ENCODE data around the gene YWHAG. TPM values are rescaled to one million over a fixed set of nuclear protein-coding genes. Genes with fewer than 3 reads are reported as not detected.

YWHAG gene
- total and polyA plus RNA-seq, 11 donors: 85.5 to 282 (median 189) TPM

DNA sequence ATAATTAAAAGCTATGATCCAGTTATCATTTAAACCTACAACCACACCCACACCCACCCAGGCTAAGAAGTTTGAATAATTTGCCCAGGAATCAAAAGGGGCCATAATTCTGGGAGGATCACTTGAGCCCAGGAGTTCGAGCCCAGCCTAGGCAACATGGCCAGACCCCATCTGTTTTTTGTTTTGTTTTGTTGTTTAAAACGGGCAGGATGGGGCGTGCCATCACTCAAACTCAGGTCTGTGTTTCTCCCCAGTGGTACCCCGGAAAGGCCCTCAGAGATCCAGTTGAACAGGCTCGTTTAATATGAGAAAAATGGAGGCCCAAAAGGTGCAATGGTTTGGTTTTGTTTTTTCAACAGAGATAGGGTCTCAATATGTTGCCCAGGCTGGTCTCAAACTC, 33.0 kb downstream of the YWHAG start:
- ATAC-seq: no peak

DNA sequence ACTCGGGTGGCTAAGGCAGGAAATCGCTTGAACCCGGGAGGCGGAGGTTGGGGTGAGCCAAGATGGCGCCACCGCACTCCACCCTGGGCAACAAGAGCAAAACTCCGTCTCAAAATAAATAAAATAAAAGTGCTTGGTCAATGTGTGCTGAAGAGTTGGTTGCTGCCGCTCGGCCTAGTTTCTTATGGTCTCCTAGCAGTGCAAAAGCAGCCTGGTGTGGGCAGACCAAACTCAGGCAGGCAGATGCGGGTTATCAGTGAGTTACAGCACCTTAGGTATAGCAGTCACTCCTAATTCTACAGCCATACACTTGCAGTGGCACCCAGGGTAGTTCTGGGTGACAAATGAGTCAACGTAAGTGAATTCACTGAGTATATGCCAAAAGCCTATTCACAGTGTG, 33.7 kb downstream of the YWHAG start:
- H3K4me1 ChIP-seq: peaks cover 0 to 65% (median 32%) of the 10 kb centered on the region in 12 donors
- no peak overlapping the region for H3K4me3 ChIP-seq
- DNase-seq: no peak
- H3K36me3 ChIP-seq: peaks cover 3 to 68% (median 50%) of the 10 kb centered on the region in 9 donors
- WGBS, 4 donors: 90 to 97% (median 96%) methylated on average over 11 of the region's 11 CpGs
- no peak for TF ChIP-seq POLR2A (IDR thresholded peaks at IDR 0.05)
- TF ChIP-seq, protein P1, sequence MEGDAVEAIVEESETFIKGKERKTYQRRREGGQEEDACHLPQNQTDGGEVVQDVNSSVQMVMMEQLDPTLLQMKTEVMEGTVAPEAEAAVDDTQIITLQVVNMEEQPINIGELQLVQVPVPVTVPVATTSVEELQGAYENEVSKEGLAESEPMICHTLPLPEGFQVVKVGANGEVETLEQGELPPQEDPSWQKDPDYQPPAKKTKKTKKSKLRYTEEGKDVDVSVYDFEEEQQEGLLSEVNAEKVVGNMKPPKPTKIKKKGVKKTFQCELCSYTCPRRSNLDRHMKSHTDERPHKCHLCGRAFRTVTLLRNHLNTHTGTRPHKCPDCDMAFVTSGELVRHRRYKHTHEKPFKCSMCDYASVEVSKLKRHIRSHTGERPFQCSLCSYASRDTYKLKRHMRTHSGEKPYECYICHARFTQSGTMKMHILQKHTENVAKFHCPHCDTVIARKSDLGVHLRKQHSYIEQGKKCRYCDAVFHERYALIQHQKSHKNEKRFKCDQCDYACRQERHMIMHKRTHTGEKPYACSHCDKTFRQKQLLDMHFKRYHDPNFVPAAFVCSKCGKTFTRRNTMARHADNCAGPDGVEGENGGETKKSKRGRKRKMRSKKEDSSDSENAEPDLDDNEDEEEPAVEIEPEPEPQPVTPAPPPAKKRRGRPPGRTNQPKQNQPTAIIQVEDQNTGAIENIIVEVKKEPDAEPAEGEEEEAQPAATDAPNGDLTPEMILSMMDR (IDR thresholded peaks at IDR 0.05): no peak
- ATAC-seq: no peak
- peak overlapping the region in 4 of 12 donors; percentile 4 to 80 (median 10) for H3K27ac ChIP-seq
- H3K9me3 ChIP-seq: no peaks in the 10 kb centered on the region
- intact Hi-C loops (cut with DNase I): no loop called here
- H3K27me3 ChIP-seq: no peaks in the 10 kb centered on the region

More for the DNA sequence above, 33.0 kb downstream of the YWHAG start:
- Histone ChIP-seq H3K9me3 (no peaks in the 10 kb centered on the region), H3K27me3 (no peaks in the 10 kb centered on the region), H3K27ac (peak overlapping the region in 7 of 12 donors; percentile 13 to 68 (median 42)), H3K4me3 (no peak overlapping the region), H3K4me1 (peaks cover 0 to 71% (median 35%) of the 10 kb centered on the region in 12 donors), H3K36me3 (peaks cover 3 to 76% (median 50%) of the 10 kb centered on the region in 9 donors)
- DNase-seq: peak in 1 of 5 donors; percentile 6
- intact Hi-C loops (cut with DNase I): no loop called here
- TF ChIP-seq, protein P1 (IDR thresholded peaks at IDR 0.05): no peak
- no peak for TF ChIP-seq POLR2A (IDR thresholded peaks at IDR 0.05)
- 89 to 95% (median 92%) methylated on average over 5 of the region's 5 CpGs for WGBS, 4 donors

DNA sequence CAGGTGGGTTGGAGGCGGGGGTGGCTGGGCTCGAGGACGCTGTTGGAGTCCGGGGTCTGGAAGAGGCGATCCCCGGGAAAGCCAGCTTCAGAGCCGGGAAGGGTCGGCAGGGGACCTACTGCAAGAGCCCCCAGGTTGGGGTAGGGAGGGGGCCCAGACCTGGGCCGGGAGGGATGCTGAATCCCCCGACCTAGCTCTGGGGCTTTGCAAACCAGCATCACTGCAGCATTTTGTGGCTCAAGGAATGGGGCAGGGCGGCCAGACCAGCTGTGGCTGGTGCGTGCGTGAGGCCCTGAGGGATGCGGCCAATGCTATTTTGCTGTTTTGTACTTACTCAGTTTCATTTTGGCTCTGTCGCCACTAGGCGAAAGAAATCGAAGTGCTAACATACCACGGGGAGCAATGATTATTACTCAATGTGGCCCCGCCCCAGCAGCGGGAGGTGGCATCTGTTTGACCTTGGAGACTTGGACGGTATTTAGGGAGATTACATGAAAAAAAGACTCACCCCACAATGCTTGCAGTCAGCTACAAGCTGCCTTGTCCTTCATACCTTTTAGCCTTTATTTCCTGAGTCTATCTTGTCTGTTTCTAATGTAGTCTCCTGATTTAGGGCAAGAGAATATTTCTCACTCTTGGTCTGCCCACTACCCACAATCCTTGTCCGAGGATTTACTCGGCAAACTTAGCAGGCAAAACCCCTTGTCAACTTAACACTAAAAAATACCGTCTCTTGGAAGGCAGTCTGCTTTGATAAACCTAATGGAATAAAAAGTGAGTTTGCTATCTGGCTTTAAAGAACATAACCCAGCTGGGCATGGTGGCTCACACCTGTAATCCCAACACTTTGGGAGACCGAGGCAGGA, 40.1 kb downstream of the YWHAG start:
- H3K27ac ChIP-seq: peak overlapping the region; percentile 84 to 98 (median 94)
- H3K9me3 ChIP-seq: no peaks in the 10 kb centered on the region
- TF ChIP-seq POLR2A (IDR thresholded peaks at IDR 0.05): no peak
- TF ChIP-seq, protein P1 (IDR thresholded peaks at IDR 0.05): peak in 8 of 12 donors; percentile 12 to 49 (median 42)
- H3K27me3 ChIP-seq: no peaks in the 10 kb centered on the region
- intact Hi-C loops (cut with DNase I): loop anchor here in 7 of 10 donors (1.0 to 5.0 kb wide), 4 partner anchors 40 to 44 kb away; partner anchors contain the start of gene YWHAG (in 4 of the 7)
- DNase-seq: peak; percentile 62 to 84 (median 76)
- WGBS, 4 donors: 5 to 8% (median 6%) methylated on average over 16 to 25 of the region's 25 CpGs
- H3K36me3 ChIP-seq: peaks cover 0 to 10% (median 0%) of the 10 kb centered on the region in 9 donors
- H3K4me1 ChIP-seq: peaks cover 0 to 47% (median 28%) of the 10 kb centered on the region in 12 donors
- ATAC-seq: peak; percentile 6 to 54 (median 48)
- H3K4me3 ChIP-seq: peak overlapping the region; percentile 48 to 91 (median 74)

Measured in heart left ventricle (tissue), 16 donors.